Fibroblast of lung (primary cell): ENCODE measurements around the gene SORL1. TPM values are rescaled to one million over a fixed set of nuclear protein-coding genes. Genes with fewer than 3 reads are reported as not detected.

Experiments used
- DNase-seq, 2 donors: peaks; one replicate each; pipeline versions ENCODE4 v3.0.0 to v3.0.0-alpha.2; 2010; ENCODE audit warnings: low read depth in 2 of 2
- H2AFZ ChIP-seq: 2 replicates; pipeline ENCODE4 v1.5.1; 2012; ENCODE audit warnings: low read length, control low read depth, inconsistent platforms
- H3K27ac ChIP-seq: 2 replicates; pipeline ENCODE4 v1.5.1; 2011; ENCODE audit warnings: low read length, control low read depth; ENCODE audit not compliant: insufficient read depth
- H3K27me3 ChIP-seq: 2 replicates; pipeline ENCODE4 v1.5.1; 2011; ENCODE audit warnings: mild to moderate bottlenecking, low read length; ENCODE audit not compliant: control insufficient read depth, insufficient read depth
- H3K36me3 ChIP-seq: 2 replicates; pipeline ENCODE4 v1.5.1; 2011; ENCODE audit warnings: low read length; ENCODE audit not compliant: control insufficient read depth, insufficient read depth
- H3K4me1 ChIP-seq: 2 replicates; pipeline ENCODE4 v1.5.1; 2011; ENCODE audit warnings: low read length; ENCODE audit not compliant: control insufficient read depth, insufficient read depth; ENCODE audit errors: extremely low read depth
- H3K4me2 ChIP-seq: 2 replicates; pipeline ENCODE4 v1.5.1; 2011; ENCODE audit warnings: low read length, control low read depth; ENCODE audit not compliant: insufficient read depth; ENCODE audit errors: extremely low read depth
- H3K4me3 ChIP-seq, 4 experiments: fragments of 200-600 bp in 1 of 4; sonication (generic) in 1 of 4; replicated peaks in 1 of 4; 2 replicates each; pipeline ENCODE4 v1.5.1; 2011 to 2016; ENCODE audit warnings: low read length in 4 of 4, low read depth in 3 of 4, mild to moderate bottlenecking in 3 of 4, control low read depth in 2 of 4, inconsistent platforms in 1 of 4, mixed read lengths in 1 of 4; ENCODE audit not compliant: insufficient read depth in 1 of 4; ENCODE audit errors: control extremely low read depth in 1 of 4
- H3K79me2 ChIP-seq: 2 replicates; pipeline ENCODE4 v1.5.1; 2012; ENCODE audit warnings: mild to moderate bottlenecking, low read length, inconsistent platforms; ENCODE audit not compliant: control insufficient read depth, insufficient read depth
- H3K9ac ChIP-seq: 2 replicates; pipeline ENCODE4 v1.5.1; 2011; ENCODE audit warnings: mild to moderate bottlenecking, low read length, control low read depth; ENCODE audit not compliant: insufficient read depth
- H3K9me3 ChIP-seq: 2 replicates; pipeline ENCODE4 v1.5.1; 2012; ENCODE audit warnings: low read depth, low read length; ENCODE audit not compliant: control insufficient read depth, insufficient read depth
- H4K20me1 ChIP-seq: 2 replicates; pipeline ENCODE4 v1.5.1; 2011; ENCODE audit warnings: low read length; ENCODE audit not compliant: control insufficient read depth, insufficient read depth; ENCODE audit errors: extremely low read depth
- CTCF ChIP-seq, 2 donors: IDR thresholded peaks in 1 of 2; conservative IDR thresholded peaks in 1 of 2; 1 replicate in 1 of 2; 2 replicates in 1 of 2; pipeline ENCODE4 v1.5.1; 2011 to 2012; ENCODE audit warnings: low read length in 2 of 2, control low read depth in 1 of 2, inconsistent platforms in 1 of 2, low read depth in 1 of 2, mild to moderate bottlenecking in 1 of 2
- EZH2 ChIP-seq: IDR thresholded peaks from 2 replicates; pipeline ENCODE4 v1.5.1; 2012; ENCODE audit warnings: low read length, control low read depth, mild to moderate bottlenecking; ENCODE audit errors: missing control alignments
- polyA plus RNA-seq, 2 donors: library from polyadenylated mRNA; depleted of rRNA in 1 of 2; stranded (reverse) in 1 of 2; unstranded in 1 of 2; fragments of >200 nt; gene quantifications; 2 replicates each; pipeline ENCODE4 v1.2.1, GENCODE V29; 2011 to 2012; ENCODE audit warnings: missing spikeins in 1 of 2
- total RNA-seq: library from RNA; depleted of rRNA; stranded (reverse); fragments of >200 nt; gene quantifications from 2 replicates; pipeline ENCODE4 v1.2.1, GENCODE V29; 2014

SORL1 gene
- total and polyA plus RNA-seq, 2 donors (not counting 1 experiment from before 2014, with no cell fraction given): 0.58 to 10.9 TPM

DNA sequence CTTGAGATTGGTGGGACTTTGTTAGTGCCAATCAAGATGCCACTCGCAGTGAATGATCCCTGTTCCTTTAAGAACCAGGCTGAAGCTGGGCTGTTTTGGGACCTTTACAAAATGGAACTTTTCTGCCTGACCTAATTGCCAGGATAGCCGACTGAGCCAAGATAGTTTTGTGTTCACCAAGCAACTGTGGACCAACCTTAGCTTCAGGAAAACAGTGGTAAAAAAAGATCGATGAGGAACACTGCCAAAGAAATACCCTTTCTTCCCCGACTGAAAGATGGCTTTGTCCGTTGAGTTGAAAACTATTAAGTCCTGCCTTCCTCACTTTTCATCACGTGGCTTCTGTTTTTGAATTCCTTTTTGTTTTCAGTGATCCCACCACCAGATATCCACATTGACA lies 158.6 kb downstream of the SORL1 start:
- Histone ChIP-seq H2AFZ (no peak overlapping the region), H3K4me3 (no peak overlapping the region), H4K20me1 (no peaks in the 10 kb centered on the region), H3K36me3 (no peaks in the 10 kb centered on the region), H3K4me1 (no peaks in the 10 kb centered on the region), H3K9me3 (no peaks in the 10 kb centered on the region), H3K79me2 (no peaks in the 10 kb centered on the region), H3K27me3 (peaks cover 2% of the 10 kb centered on the region), H3K27ac (no peak overlapping the region), H3K9ac (no peak overlapping the region), H3K4me2 (no peak overlapping the region)
- no peak for DNase-seq
- TF ChIP-seq CTCF (conservative IDR thresholded peaks at IDR 0.05 in 1 of 2, IDR thresholded peaks at IDR 0.05 in 1 of 2; ENCODE audit: low read depth in 1 of 2, low read length in 2 of 2) (no peak), EZH2 (no peak)

DNA sequence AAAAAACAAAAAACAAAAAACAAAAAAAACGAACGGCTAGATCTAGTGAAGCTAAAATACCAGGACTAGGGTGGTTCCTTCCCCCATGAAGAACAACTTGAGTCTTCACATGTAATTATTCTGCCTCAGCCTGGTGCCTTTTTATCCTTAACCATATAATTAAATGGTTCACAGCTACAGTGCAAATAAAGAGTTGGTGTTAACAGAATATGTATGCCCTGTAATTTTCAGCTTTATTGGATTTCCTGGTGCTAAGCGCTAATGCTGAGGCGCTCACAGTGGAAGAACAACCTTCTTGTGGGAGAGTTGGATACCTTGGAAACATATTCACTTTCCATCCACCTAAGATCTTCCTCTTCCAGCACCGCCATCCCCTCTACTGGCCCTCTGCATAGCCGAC lies 159.1 kb downstream of the SORL1 start:
- DNase-seq: no peak
- no peaks in the 10 kb centered on the region for H4K20me1 ChIP-seq

GRCh38 chr11:121613724-121614123 lies 161.6 kb downstream of the SORL1 start:
- Histone ChIP-seq H3K4me1 (no peaks in the 10 kb centered on the region), H3K36me3 (no peaks in the 10 kb centered on the region), H3K4me3 (no peak overlapping the region), H3K4me2 (no peak overlapping the region), H3K9ac (no peak overlapping the region), H3K27ac (no peak overlapping the region), H4K20me1 (no peaks in the 10 kb centered on the region), H2AFZ (no peak overlapping the region), H3K27me3 (peaks cover 2% of the 10 kb centered on the region), H3K79me2 (no peaks in the 10 kb centered on the region), H3K9me3 (no peaks in the 10 kb centered on the region)
- TF ChIP-seq EZH2 (no peak), CTCF (conservative IDR thresholded peaks at IDR 0.05 in 1 of 2, IDR thresholded peaks at IDR 0.05 in 1 of 2; ENCODE audit: low read depth in 1 of 2, low read length in 2 of 2) (no peak)
- peak; percentile 13 to 77 for DNase-seq

More for the DNA sequence above, 159.1 kb downstream of the SORL1 start:
- Histone ChIP-seq H3K4me1 (no peaks in the 10 kb centered on the region), H3K79me2 (no peaks in the 10 kb centered on the region), H3K4me2 (no peak overlapping the region), H3K4me3 (no peak overlapping the region), H3K36me3 (no peaks in the 10 kb centered on the region), H3K9me3 (no peaks in the 10 kb centered on the region), H3K9ac (no peak overlapping the region), H3K27ac (no peak overlapping the region), H3K27me3 (peaks cover 2% of the 10 kb centered on the region), H2AFZ (no peak overlapping the region)
- TF ChIP-seq CTCF (conservative IDR thresholded peaks at IDR 0.05 in 1 of 2, IDR thresholded peaks at IDR 0.05 in 1 of 2; ENCODE audit: low read depth in 1 of 2, low read length in 2 of 2): no peak
- TF ChIP-seq EZH2: no peak
